ENCODE measurements around the gene TLE1.
"Not testable (repeated sequence)": the region's sequence is repeated elsewhere in the genome, so short reads cannot be mapped to it uniquely, and the experiment has no call there.

Gene TLE1

GRCh38 chr9:81652058-81652687 is 37.2 kb downstream of the TLE1 start:
- DNase-seq (ENCODE audit: low spot score) = no peak

GRCh38 chr9:81650586-81651515 is 38.5 kb downstream of the TLE1 start:
- DNase-seq (ENCODE audit: low spot score) = no peak

GRCh38 chr9:81649475-81650240 is 39.7 kb downstream of the TLE1 start:
- DNase-seq (ENCODE audit: low spot score) = no peak

GRCh38 chr9:81648891-81649290 is 40.5 kb downstream of the TLE1 start:
- DNase-seq (ENCODE audit: low spot score) = no peak

- DNase-seq (ENCODE audit: low spot score) = no peak
Observed at GRCh38 chr9:81646337-81646736, 43.0 kb downstream of the TLE1 start.

- not testable (repeated sequence) for DNase-seq (ENCODE audit: low spot score)
Observed at GRCh38 chr9:81644513-81644912, 44.8 kb downstream of the TLE1 start.

GRCh38 chr9:81637276-81637675 is 52.1 kb downstream of the TLE1 start:
- DNase-seq (ENCODE audit: low spot score) = no peak

- no peak for DNase-seq (ENCODE audit: low spot score)
Observed at GRCh38 chr9:81636255-81636599, 53.1 kb downstream of the TLE1 start.

- DNase-seq (ENCODE audit: low spot score) = no peak
Observed at GRCh38 chr9:81635521-81636254, 53.7 kb downstream of the TLE1 start.

- DNase-seq (ENCODE audit: low spot score) = no peak
Observed at GRCh38 chr9:81634915-81635516, 54.3 kb downstream of the TLE1 start.

GRCh38 chr9:81633952-81634854 is 55.1 kb downstream of the TLE1 start:
- DNase-seq (ENCODE audit: low spot score) = no peak

GRCh38 chr9:81632599-81632998 is 56.7 kb downstream of the TLE1 start:
- DNase-seq (ENCODE audit: low spot score) = no peak

- no peak for DNase-seq (ENCODE audit: low spot score)
Observed at GRCh38 chr9:81631218-81631745, 58.1 kb downstream of the TLE1 start.

- DNase-seq (ENCODE audit: low spot score) = no peak
Observed at GRCh38 chr9:81629440-81629839, 59.9 kb downstream of the TLE1 start.

GRCh38 chr9:81628897-81629296 is 60.5 kb downstream of the TLE1 start:
- DNase-seq (ENCODE audit: low spot score) = no peak

- DNase-seq (ENCODE audit: low spot score) = no peak
Observed at GRCh38 chr9:81627481-81627880, 61.9 kb downstream of the TLE1 start.

- no peak for DNase-seq (ENCODE audit: low spot score)
Observed at GRCh38 chr9:81626511-81626910, 62.8 kb downstream of the TLE1 start.

GRCh38 chr9:81625969-81626368 is 63.4 kb downstream of the TLE1 start:
- no peak for DNase-seq (ENCODE audit: low spot score)

GRCh38 chr9:81623778-81624177 is 65.6 kb downstream of the TLE1 start:
- no peak for DNase-seq (ENCODE audit: low spot score)

All from cerebellar cortex (tissue), 1 donor.